ENCODE data around the gene GDI2.
"Not testable (repeated sequence)": the region's sequence is repeated elsewhere in the genome, so short reads cannot be mapped to it uniquely, and the experiment has no call there.

Gene GDI2

GRCh38 chr10:5813341-5814109 is at the start of gene GDI2:
Gene GDI2, minus strand, starts transcription at chr10:5813434. Its CDS starts 176 bp downstream, at chr10:5813258.
- peak; percentile 71 to 98 (median 93) for DNase-seq

DNA sequence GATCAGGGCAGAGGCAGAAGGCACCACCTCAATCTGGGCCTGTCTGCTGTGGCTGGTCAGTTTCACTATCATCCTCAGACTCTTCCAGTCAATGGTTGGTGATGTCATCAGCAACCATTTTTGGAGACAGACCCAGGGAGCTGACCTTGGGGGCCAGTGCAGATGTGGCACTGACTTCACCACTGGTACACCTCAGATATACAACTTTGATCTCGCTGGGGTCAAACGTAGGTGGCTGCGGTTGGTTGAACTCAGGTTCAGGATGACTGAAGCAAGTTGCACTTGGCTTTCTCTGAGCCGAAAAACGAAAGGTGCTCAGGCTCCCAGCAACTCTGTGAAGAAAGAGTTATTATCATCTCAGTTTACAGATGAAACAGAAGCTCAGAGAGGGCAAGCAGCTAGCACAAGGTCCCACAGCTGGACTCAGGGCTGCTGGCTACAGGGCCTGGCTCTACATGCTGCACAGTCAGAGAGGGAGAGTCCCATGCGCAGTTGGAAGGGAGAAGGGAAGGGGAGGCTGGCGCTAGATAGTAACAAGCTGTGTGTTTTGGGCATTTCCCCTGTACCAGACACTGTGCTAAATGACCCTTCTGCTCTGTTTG is 49.2 kb upstream of the GDI2 start:
- no peak for DNase-seq

GRCh38 chr10:5860066-5860465 is 46.8 kb upstream of the GDI2 start:
- DNase-seq = peak in 5 of 56 donors; percentile 5 to 53 (median 10)

DNA sequence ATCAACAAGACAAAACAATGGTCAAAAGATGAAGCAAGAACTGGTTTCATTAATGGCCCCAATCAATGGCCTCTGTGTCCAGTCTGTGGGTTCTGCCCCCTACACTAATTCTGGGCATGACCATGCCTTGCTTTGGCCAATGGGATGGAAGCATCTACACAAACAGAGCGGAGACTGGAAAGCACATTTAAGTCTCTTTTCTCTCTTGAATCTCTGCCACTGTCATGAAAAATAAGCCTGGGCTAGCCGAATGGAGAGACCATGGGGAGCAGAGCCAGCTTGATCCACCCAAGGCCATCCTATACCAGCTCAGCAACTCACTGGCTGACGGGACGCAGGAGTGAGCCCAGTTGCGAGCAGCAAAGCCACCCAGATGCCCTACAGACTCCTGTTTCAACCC is 45.6 kb upstream of the GDI2 start:
- peak in 48 of 56 donors; percentile 6 to 86 (median 48) for DNase-seq

- no peak for DNase-seq
These were observed 43.4 kb upstream of the GDI2 start for GRCh38 chr10:5856701-5857004.

DNA sequence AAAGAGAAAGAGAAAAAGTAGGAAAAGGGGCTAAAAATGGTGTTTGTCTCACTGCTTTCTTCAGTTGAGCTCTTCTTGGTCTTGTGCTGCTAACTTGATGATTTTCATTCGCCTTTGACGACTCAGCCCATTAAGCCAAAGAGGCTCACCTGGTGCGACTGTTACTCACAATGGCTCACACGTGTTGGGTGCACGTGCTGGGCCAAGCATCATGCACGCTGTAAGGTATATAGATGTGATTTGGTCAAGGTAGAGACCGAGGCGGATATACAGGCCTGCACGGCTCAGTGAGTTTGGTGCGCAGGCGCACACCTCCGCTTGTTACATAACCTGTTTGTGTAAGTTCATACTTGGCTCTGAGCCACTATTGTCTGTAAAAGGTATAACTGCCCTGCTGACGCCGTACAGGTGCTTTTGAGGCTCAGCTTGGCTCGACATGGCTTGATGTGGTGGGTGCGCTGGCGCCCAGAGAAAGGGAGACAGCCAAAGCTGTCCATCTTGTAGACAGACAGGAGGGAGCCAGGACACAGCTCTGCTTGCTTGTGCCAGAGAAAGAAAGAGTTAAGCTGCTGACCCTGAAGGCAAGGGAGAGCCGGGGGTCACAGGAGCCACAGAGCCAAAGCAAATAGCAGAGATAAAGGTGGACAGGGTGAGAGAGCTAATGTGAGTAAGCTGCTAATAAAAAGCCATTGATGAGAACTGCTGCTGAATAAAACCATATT is 42.9 kb upstream of the GDI2 start:
- no peak for DNase-seq

GRCh38 chr10:5854131-5854475 is 40.9 kb upstream of the GDI2 start:
- no peak for DNase-seq

DNA sequence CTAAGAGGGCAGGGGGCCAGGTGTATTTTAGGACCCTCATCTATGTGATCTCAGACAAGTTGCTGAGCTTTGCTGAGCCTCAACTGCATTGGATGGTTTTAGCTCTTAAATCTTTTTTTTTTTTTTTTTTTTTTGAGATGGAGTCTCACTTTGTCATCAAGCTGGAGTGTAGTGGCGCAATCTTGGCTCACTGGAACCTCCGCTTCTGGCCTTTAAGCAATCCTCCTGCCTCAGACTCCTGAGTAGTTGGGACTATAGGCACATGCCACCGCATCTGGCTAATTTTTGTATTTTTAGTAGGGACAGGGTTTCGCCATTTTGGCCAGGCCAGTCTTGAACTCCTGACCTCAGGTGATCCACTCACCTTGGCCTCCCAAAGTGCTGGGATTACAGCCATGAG is 33.4 kb upstream of the GDI2 start:
- DNase-seq = not testable (repeated sequence)

GRCh38 chr10:5844345-5845055 is 31.3 kb upstream of the GDI2 start:
- no peak for DNase-seq

GRCh38 chr10:5843686-5844344 is 30.6 kb upstream of the GDI2 start:
- DNase-seq = no peak

DNA sequence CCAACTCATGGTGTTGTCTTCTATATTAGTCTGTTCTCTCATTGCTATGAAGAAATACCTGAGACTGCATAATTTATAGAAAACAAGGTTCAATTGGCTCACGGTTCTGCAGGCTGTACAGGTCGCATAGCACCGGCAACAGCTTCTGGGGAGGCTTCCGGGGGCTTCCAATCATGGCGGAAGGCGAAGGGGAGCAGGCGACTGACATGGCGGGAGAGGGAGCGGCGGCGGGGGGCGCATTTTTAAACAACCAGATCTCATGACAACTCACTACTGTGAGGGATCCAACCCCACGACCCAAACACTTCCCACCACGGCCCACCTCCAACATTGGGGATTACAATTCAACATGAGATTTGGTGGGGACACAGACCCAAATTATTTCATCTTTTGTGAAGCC is 28.7 kb upstream of the GDI2 start:
- no peak for DNase-seq

DNA sequence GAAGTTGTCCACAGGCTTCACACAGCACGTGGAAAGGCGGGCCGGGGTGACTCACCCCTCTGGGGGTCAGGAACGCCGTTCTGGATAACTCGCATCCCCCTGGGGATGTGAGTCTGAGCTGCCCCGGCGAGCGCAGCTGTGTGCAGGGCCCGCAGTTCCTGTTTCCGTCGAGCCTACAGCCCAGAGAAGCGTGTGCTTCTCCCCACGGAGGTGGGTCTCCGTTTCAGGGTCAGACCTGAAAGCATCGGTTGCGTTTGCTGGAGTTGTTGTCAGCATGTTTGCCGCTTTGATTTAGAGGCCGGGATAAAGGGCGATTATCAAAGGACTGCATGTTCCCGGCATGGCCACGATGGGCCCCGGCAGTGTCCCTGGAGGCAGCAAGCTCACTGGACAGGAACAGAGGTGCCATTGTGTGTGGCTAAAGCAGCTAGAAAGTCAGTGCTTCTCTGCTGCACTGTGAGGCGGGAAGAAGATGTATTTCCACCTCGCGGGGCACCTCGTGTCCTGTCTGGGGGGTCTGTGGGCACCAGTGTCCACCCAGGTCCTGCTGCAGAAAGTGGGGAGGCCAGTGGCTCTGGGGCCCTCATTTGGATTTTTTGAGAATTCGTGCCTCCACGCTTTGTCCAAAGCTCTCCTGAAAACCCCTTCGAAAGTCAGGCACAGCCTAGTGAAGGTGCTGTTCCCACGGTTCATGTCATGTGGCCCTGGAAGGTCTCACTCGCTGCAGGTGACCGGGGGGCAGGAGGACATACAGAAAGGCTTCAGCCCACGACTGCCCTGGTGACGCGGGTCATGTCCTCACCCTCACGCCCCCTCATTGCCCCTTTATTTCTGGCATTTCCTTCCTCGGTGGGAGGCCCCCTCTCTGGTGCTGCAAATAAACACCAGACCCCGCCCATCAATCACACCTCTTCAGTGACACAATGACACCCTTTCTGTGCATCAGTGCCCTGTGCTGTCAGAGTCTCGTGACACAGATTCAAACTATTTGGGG is 27.4 kb upstream of the GDI2 start:
- DNase-seq = peak in 52 of 56 donors; percentile 9 to 79 (median 50)

- not testable (repeated sequence) for DNase-seq
These were observed 22.9 kb upstream of the GDI2 start for GRCh38 chr10:5836181-5836580.

- DNase-seq = no peak
These were observed 22.3 kb upstream of the GDI2 start for GRCh38 chr10:5835446-5836095.

DNA sequence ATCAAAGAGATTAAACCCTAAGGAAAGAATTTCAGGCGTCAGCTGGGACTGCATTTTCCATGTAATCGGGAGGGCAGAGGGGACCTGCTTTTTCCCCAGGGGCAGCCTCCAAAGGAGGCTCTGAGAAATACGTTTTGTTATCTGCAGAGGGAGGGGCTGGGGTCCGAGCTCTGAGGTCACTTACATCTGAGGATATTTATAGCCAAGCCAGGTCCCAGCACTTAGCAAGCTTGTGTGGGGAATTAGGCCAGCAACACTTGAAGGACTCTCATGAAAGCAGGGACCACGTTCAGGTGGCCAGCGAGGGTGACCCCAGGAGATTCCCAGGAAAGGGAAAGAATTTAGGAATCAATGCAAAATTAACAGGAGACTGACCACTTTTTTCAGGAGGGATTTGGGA is 20.6 kb upstream of the GDI2 start:
- DNase-seq = no peak

GRCh38 chr10:5832946-5833345 is 19.7 kb upstream of the GDI2 start:
- no peak for DNase-seq

GRCh38 chr10:5831446-5831782 is 18.2 kb upstream of the GDI2 start:
- no peak for DNase-seq

DNA sequence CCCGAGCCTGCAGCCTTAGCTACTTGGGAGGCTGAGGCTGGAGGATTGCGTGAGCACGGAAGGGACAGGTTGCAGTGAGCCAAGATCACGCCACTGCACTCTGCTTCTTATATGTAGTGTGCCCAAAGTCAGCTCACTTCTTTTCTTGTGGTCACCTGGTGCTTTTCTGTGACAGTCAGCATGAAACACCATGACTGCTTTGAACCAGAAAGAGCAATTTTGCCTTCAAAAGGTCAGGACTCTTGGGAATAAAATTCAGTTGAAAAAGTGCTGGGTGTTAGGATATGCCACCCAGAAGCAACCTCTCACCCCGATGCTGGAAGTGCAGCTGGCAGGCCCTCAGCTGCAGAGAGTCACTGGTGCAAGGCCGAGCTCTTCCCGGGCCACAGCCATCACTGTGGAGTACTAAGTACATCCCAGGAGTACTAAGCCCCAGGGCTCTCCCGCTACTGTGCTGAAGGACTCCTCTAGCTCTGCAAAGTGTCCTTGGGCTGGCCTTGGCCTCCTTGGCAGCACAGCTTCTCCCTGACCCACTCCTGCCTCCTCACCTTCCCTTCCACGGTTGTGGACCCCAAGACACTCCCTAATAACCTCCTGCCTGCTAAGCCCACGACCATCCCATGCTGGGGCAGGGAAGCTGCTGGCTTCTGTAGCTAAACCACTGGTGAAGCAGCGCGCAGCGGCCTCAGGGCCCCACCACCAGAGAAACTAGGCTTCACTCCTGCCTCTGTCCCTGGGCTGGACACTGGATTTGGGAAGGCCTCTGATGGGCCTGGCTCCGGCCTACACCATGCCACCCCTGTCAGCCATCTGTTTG is 17.6 kb upstream of the GDI2 start:
- DNase-seq = no peak

GRCh38 chr10:5829267-5829666 is 16.0 kb upstream of the GDI2 start:
- no peak for DNase-seq

Data from amygdala (tissue), 56 donors.